Neutrophil (primary cell): ENCODE measurements around the gene EFCAB6.

ENCODE experiments used
- H3K27ac ChIP-seq: fragments of 200-600 bp; sonication (generic); 2 replicates; pipeline ENCODE4 v1.5.1; 2016; ENCODE audit warnings: mild to moderate bottlenecking, moderate library complexity
- H3K27me3 ChIP-seq: fragments of 200-600 bp; sonication (generic); 2 replicates; pipeline ENCODE4 v1.6.0; 2016; ENCODE audit warnings: mild to moderate bottlenecking
- H3K36me3 ChIP-seq: fragments of 200-600 bp; sonication (generic); 2 replicates; pipeline ENCODE4 v1.5.1; 2017
- H3K4me1 ChIP-seq, 2 experiments: fragments of 200-600 bp in 1 of 2; sonication (generic) in 1 of 2; 1 replicate in 1 of 2; 2 replicates in 1 of 2; pipeline versions ENCODE4 v1.5.1 to v1.6.1; 2013 to 2016; ENCODE audit warnings: low read depth in 1 of 2, low read length in 1 of 2, mild to moderate bottlenecking in 1 of 2, moderate library complexity in 1 of 2; ENCODE audit not compliant: control insufficient read depth in 1 of 2, insufficient read depth in 1 of 2
- H3K4me3 ChIP-seq, 2 experiments: fragments of 200-600 bp in 1 of 2; sonication (generic) in 1 of 2; 1 replicate in 1 of 2; 2 replicates in 1 of 2; pipeline ENCODE4 v1.5.1; 2013 to 2016; ENCODE audit warnings: low read depth in 1 of 2, low read length in 1 of 2, mild to moderate bottlenecking in 1 of 2, moderate library complexity in 1 of 2
- H3K9me3 ChIP-seq: fragments of 200-600 bp; sonication (generic); 2 replicates; pipeline ENCODE4 v1.5.1; 2016
- CTCF ChIP-seq: fragments of 200-600 bp; sonication (generic); IDR thresholded peaks from 2 replicates; pipeline ENCODE4 v1.5.1; 2016; ENCODE audit warnings: antibody characterized with exemption

EFCAB6 gene

GRCh38 chr22:43630451-43630850 is 181.7 kb downstream of the EFCAB6 start:
- no peaks in the 10 kb centered on the region for H3K36me3 ChIP-seq
- no peak overlapping the region for H3K27ac ChIP-seq
- no peak for TF ChIP-seq CTCF
- no peaks in the 10 kb centered on the region for H3K4me1 ChIP-seq
- H3K9me3 ChIP-seq = no peaks in the 10 kb centered on the region
- H3K4me3 ChIP-seq = no peak overlapping the region
- H3K27me3 ChIP-seq = no peaks in the 10 kb centered on the region

- H3K4me3 ChIP-seq = no peak overlapping the region
- H3K27ac ChIP-seq = no peak overlapping the region
- TF ChIP-seq CTCF = no peak
- no peaks in the 10 kb centered on the region for H3K9me3 ChIP-seq
- H3K27me3 ChIP-seq = no peaks in the 10 kb centered on the region
- no peaks in the 10 kb centered on the region for H3K4me1 ChIP-seq
- H3K36me3 ChIP-seq = no peaks in the 10 kb centered on the region
Observed at GRCh38 chr22:43628250-43628649, 183.9 kb downstream of the EFCAB6 start.

GRCh38 chr22:43627485-43628213 is 184.5 kb downstream of the EFCAB6 start:
- H3K9me3 ChIP-seq = no peaks in the 10 kb centered on the region
- TF ChIP-seq CTCF = no peak
- no peak overlapping the region for H3K4me3 ChIP-seq
- H3K36me3 ChIP-seq = no peaks in the 10 kb centered on the region
- H3K27ac ChIP-seq = no peak overlapping the region
- H3K4me1 ChIP-seq = no peaks in the 10 kb centered on the region
- H3K27me3 ChIP-seq = no peaks in the 10 kb centered on the region

GRCh38 chr22:43625242-43625641 is 186.9 kb downstream of the EFCAB6 start:
- Histone ChIP-seq H3K4me1 (no peaks in the 10 kb centered on the region), H3K4me3 (no peak overlapping the region), H3K36me3 (no peaks in the 10 kb centered on the region), H3K27me3 (no peaks in the 10 kb centered on the region), H3K9me3 (no peaks in the 10 kb centered on the region), H3K27ac (no peak overlapping the region)
- no peak for TF ChIP-seq CTCF

- Histone ChIP-seq H3K4me1 (no peaks in the 10 kb centered on the region), H3K27ac (no peak overlapping the region), H3K27me3 (no peaks in the 10 kb centered on the region), H3K4me3 (no peak overlapping the region), H3K36me3 (no peaks in the 10 kb centered on the region), H3K9me3 (no peaks in the 10 kb centered on the region)
- TF ChIP-seq CTCF = no peak
Observed at GRCh38 chr22:43624144-43624998, 187.7 kb downstream of the EFCAB6 start.
